HG03520 (cell line): ENCODE data around the gene UBE2S.
"Not testable (repeated sequence)": the region's sequence is repeated elsewhere in the genome, so short reads cannot be mapped to it uniquely, and the experiment has no call there.

ENCODE experiments used
- ATAC-seq: cut with Tn5 transposase; IDR thresholded peaks from one replicate; pipeline ENCODE4 v1.9.1; 2021; ENCODE audit warnings: mild to moderate bottlenecking, moderate library complexity; ENCODE audit not compliant: unreplicated experiment

UBE2S gene

DNA sequence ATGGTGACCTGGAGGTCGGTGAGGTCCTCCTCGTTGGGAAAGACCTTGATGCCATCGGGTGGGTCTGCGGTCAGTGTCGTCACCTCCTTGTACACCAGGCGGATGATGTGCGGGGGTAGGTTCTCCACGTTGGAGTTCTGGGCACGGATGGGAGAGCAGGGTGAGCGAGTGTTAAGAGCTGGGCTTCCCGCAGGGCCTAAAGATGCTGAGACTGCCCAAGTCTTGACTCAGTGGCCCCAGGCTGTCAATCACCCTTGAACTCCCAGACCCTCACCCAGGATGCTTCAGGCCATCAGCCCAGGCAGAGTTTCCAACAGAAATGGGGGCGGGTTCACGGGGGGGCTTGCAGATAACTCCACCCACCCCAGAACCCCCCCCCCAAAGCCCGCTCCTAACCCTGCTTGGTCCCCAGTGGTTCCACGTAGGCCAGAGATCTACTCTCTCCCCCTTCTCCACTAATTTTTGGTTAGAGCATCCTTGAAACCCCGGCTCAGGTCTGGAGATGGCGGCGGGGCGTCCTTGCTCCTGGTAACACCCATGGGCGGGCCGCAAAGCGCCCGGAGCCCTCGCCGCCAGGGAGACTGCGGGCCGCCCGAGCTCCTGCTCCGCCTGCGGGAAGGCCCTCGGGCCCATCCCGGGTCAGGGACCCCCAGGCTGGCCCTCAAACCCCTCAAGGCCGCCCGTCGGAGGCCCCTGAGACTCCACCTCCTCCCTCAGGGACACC, 600 bp downstream of the UBE2S start:
- peak; percentile 2 for ATAC-seq

DNA sequence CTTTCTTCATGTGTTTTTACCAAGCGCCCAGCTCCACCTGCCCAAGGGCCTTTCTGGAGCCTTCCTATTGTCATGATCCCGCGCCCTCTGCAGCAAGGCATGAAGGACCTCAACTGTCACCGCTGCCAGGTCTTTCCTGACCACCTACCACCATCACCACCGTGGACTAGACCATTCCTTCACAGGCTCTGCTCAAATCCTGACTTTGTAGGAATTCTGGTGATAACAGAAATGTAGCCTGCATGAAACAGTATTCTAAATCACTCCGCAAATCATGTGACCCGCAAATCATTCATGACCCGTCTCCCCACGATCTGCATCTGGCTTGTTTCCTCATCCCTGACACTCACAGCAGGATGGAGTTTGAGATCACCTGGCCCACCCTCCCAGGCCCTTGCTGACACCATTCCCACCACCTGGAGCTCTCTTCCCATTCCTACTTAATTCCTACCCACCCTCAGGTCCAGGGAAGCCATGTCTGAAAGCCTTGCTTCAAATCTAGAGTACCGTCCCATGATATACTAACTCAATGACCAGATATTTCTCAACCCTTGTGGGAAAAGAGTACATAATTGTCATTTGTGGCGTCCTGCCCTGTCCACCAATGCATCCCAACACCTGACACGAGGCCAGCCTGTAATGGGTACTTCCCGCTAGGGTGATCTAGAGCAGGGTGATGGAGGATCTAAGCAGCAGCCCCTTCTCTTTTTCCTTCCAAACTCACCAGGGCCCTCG, 1.3 kb downstream of the UBE2S start:
- ATAC-seq, result no peak

DNA sequence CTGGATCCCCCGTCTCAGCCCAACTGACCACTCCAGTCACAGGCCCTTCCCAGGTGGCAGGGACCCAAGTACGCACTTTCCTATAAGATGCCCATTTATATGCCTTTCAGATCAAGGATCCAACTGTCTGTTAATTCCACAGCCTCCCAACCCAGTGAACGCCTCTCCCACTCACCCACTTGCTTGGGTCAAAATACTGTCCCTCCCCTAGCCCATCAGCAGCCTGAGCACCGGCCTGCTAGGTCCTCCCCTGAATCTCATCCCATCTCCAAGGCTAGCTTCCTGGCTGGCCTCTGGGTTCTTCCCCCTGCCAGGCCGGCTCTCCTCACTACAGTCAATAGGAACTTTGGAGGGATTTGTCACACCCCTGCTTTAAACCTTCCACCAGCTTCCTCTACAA, 1.9 kb downstream of the UBE2S start:
- no peak for ATAC-seq

DNA sequence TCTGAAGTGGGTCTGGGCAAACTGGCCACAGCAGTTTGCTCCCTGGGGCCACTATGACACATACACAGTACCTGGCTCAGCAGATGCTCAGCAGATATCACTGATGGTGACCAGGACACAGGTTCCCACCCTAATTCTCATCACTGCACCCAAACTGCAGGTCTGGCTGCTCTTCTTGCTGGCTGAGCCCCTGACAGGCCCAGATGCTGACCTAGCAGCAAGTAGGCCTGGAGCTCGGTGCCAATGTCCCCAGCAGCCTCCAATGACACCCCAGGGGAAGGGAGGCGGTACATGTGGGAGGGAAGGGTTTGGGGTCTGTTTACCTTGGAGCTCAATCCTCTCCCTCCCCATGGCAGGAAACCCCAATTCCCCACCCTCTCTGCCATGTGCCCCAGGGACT, 5.1 kb downstream of the UBE2S start:
- ATAC-seq, result no peak

DNA sequence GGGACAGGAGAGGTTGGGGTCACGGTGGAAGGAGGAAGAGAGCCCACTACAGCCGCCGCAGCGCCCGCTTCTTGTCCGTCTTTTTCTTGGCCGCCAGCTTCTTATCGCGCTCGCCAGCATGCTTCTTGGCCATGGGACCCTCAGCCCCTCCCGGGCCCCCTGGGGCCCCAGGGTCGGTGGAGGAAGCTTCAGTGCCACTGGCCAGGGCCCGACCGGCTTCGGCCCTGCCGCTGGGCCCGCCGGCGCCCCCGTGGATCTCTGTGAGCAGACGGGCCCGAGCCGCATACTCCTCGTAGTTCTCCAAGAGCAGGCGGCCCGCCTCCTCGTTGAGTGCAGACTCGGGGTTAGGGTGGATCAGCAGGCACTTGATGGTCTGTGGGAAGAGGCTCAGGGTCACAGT, 6.2 kb downstream of the UBE2S start:
- ATAC-seq, result not testable (repeated sequence)

DNA sequence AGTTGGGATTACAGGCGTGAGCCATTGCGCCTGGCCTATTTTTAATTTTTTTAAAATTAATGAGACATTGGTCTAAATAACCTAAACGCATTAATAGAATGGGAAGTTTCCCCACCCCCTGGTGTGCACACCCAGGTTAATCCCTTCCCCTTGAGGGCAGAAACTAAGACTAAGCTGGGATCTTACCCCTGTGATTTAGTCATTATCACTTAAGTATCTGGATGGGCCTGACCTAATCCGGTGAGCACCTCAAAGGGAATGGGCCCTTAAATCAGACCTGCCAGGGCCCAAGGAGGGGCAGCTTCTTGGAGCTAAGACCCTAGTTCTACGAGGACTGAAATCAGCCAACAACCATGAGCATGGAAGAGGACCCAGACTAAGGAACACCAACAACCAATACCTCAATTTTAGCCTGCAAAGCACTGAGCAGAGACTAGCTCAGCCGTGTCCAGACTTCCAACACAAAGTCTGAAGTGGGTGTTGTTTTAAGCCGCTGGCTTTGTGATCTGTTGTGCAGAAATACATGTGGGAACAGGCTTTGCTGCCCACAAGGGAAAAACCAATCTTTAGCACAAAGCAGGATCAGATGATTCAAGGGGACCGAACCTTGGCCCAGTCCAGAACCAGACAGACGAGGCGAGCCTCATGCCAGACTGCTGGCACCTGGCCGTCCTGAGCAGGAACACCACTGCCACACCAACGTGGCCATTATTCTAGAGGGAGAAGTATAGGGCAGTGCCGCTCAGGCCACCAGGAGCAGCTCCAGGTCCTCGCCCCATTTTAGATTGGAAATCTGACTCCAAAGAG, 7.1 kb downstream of the UBE2S start:
- ATAC-seq, result no peak

DNA sequence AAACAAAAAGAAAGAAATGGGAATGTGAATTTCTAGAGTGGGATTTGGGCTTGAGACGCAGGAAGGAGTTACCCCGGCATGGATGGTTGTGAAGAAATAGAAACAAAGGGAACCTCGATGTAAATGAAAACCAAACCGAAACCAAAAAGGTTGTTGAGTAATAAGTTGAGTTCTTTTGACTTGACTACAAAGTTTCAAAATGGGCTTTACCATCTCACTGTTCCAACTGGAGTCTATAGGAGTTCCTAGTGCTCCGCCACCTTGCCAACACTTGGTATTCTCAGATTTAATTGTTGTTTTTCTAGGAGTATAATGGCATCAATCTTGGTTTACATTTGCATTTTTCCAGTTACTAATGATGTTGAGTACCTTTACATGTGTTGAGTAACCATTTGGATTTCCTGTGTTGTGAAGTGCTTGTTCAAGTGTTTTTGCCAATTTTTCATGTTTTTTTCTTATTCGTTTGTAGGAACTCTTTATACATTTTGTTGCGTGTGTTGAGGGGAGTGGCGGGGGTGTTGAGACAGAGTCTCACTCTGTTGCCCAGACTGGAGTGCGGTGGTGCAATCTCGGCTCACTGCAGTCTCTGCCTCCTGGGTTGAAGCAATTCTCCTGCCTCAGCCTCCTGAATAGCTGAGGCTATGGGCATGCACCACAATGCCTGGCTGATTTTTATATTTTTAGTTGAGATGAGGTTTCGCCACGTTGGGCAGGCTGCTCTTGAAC, 9.2 kb downstream of the UBE2S start:
- no peak for ATAC-seq

DNA sequence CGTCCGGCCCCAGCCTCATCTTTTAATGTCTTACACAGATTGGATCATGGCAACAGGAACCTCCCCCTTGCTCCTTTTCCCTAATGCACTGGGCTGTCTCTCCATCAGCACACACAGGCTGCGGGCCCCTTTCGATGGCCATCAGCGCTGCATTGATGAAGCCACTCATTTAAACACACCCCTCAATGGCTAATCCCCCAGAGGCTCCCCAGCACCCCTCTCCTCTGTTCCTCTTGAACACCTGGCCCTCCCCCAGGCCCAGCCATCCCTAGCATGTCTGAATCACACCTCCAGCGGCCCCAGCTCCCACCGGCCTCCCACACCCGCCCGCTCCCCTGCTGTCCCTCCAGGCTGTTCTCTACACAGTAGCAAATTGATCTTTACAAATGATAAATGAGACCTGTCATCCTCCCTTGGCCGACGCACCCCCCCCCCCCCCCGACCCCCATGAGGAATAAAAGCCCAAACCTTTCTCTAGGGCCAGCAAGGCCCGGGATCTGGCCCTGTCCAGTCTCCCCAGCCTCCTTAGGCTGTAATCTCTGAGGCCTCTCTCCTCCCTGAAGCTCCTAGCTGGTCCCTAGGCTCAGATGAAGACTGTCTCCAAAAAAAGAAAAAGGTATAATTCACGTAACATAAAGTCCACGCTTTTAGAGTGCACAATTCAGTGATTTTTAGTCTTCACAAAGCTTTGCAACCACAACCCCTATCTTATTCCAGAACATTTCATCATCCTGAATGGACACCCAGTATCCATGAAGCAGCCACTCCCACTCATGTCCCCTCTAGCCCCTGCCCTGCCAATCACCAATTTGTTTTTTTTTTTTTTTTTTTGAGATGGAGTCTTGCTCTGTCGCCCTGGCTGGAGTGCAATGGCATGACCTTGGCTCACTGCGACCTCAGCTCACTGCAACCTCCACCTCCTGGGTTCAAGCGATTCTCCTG, 14.5 kb downstream of the UBE2S start:
- ATAC-seq, result no peak

DNA sequence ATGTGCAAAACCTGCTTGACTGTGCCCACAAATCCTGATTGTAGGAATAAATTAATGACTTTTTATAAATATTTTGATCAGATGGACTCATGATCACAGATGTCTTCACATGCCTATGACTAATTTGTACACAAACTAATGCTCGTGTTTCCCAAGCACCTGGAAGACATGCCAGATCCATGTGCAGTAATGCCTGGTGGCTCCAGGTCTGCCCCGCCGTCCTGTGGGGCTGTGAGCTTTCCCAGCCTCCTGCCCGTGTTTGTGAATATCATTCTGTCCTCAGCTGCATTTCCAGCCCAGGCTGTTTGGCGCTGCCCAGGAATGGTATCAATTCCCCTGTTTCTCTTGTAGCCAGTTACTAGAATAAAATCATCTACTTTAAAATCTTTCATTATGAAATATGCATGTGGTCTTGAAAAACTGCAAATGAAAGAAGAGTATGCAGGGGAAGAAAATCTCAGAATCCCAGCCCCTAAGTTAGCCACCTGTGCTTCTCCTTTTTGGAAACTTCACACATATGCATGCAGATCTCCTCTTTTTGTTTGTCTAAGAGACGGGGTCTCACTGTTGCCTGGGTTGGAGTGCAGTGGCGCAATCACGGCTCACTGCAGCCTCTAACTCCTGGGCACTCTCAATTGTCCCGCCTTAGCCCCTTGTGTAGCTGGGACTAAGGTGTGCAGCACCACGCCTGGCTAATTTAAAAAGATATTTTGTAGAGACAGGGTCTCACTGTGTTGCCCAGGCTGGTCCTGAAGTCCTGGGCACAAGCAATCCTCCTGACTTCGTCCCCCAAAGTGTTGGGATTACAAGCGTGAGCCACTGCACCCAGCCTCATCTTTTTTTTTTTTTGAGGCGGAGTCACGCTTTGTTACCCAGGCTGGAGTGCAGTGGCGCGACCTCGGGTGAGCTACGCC, 15.6 kb downstream of the UBE2S start:
- no peak for ATAC-seq

DNA sequence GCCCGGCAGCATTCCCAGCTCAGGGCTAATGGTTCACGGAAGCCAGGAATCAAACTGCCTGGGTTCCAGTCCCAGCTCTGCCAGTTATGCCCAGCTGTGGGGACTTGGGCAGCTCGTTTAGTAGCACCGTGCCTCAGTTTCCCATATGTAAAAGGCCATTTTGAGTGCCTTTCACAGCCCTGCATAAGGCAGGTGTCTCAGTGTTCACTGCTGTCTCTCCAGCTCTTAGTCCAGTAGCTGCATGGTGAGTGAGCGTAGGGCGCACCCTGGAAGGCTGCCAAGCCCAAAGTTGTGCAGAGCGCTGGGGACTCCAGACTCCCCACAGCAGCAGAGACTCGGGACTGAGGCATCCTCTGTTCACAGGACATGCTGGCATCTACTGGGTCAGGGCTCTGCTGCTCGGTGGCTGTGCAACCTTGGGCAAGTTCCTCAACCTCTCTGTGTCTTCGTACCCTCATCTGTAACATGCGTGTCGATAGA, 16.4 kb downstream of the UBE2S start:
- no peak for ATAC-seq

DNA sequence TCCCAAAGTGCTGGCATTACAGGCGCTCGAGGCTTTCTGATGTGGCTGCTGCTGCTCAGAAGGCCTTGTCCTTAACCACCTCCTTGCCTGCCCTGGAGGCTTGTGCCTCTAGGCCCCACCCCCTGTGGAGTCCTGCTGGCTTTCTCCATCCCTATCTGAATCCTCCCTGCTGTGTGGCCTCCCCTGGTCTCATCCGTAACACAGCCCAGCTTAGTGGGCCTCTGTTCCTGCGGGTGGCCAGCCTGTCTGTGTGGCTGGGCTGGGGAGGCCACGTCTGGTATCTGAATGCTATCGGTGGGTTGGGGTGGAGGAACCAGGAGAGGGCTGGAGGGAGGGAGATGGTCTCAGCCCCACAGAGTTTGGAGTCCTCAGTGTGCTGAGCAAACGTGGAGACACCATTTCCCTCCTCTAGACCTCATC, 17.1 kb downstream of the UBE2S start:
- ATAC-seq, result no peak

DNA sequence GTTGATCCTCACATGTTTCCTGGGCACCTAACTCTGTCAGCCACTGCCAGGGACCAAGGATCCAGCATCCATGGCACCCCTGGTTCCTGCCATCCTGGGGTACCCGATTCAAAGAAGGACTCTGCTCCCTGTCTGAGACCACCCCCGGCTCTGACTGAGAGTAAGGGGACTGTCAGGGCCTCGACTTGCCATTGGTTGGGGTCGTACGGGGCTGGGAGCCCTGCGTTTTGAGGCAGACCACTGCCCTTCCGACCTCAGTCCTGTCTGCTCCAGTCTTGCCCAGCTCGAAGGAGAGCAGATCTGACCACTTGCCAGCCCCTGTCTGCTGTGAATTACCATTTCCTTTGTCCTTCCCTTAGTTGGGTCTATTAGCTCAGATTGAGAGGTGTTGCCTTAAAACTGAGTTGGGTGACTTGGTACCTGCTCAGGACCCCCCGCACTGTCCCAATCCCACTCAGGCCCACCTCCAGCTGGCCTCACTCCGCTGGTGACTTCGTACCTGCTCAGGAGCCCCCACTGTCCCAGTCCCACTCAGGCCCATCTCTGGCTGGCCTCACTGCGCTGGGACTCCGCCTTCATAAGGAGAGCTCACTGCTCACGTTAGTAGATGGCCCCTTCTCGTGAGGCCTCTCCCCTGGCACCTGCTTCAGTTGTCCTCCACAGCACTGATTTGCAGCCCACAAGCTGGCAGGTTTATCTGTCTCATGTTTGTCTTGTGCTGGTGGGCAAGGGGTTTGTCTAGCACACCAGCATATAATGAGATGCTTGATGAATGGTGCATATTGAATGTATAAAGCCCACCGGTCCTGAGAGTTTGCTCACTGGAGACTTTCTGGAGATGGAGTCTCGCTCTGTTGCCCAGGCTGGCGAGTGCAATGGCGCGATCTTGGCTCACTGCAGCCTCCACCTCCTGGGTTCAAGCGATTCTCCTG, 17.9 kb downstream of the UBE2S start:
- no peak for ATAC-seq

DNA sequence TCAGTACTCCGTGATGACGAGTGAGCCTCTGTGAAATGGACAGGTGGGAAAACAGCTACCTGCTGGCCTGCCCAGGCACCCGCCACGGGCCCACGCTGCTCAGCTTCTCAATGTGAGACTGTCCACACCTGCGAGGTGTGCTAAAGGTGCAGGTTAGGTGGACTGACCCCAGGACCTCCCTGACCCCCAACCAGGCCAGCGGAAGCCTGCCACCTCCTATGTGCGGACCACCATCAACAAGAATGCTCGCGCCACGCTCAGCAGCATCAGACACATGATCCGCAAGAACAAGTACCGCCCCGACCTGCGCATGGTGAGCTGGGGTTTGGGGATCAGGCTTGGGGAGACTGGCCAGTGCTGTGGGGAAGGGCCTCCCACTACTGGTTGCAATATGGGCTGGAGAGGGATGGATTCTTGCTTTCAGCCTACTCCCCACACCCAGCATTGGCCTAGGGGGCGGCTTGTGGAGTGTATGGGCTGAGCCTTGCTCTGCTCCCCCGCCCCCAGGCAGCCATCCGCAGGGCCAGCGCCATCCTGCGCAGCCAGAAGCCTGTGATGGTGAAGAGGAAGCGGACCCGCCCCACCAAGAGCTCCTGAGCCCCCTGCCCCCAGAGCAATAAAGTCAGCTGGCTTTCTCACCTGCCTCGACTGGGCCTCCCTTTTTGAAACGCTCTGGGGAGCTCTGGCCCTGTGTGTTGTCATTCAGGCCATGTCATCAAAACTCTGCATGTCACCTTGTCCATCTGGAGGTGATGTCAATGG, 19.7 kb downstream of the UBE2S start:
- no peak for ATAC-seq

DNA sequence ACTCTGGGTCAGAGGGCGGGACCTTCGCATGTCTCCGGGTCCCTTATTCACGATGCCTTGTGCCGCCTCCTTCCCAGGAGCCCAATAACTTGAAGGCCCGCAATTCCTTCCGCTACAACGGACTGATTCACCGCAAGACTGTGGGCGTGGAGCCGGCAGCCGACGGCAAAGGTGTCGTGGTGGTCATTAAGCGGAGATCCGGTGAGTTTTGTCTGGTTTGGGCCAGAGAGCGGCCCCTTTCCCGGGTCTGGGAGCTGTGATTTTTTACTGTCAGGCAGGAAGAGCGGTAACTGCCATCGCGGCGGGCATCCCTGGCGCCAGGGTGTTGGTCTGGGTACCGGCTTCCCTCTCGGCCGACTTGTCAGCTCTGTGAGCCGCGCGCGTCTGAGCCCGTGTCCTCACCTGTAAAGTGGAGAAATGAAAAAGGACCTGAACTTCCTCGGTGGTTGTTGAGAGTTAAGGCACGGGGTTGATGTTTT, 21.1 kb downstream of the UBE2S start:
- ATAC-seq, result no peak

DNA sequence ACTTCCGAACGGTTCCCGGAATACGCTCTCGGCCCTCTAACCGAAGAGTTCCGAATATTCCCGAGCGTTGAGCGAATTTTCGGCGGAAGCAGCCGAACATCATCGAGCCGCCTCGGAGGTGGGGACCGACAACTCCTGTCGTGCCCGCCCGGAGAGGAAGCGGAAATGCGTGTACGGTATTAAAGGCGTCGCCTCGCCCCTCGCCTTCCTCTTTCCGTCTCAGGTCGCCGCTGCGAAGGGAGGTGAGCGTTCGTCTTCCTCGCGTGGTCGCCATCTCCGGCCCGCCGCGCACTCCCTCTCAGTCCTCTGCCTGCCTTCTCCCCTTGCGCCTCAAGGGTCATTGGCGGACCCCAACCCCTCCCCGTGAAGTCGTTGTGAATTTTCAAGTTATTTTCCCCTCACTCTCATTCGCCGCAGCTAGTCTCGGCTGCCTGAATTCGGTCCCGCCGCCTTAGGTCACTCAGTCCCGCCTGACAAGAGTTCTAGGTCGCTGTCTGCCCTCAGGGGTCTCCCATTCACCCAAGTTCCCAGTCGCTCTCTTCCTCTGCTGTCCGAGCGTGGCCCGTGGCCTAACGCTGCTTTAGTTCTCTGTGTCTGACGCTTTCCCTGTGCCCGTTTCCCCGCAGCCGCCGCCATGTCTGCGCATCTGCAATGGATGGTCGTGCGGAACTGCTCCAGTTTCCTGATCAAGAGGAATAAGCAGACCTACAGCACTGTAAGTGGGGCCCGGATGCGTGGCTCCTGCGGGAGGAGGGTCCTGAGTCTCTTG, 21.7 kb downstream of the UBE2S start, which contains the start of gene RPL28:
RPL28 (plus strand) TSS at position 209 of the 769 bp plus-strand sequence; CDS start at position 635, 426 bp downstream.
- ATAC-seq, result peak; percentile 59
